NCI-H460 (cell line): ENCODE results near the gene OXER1. TPM values are rescaled to one million over a fixed set of nuclear protein-coding genes. Genes with fewer than 3 reads are reported as not detected.

Experiments used
- DNase-seq: peaks from one replicate; pipeline ENCODE4 v3.0.0-alpha.2; 2016; ENCODE audit warnings: low read depth; ENCODE audit errors: extremely low read depth
- small RNA-seq, 2 experiments: library from RNA; depleted of rRNA; stranded (forward); fragments of <200 nt; gene quantifications; one replicate each; pipeline ENCODE3, GENCODE V24; 2014
- total RNA-seq: library from RNA; depleted of rRNA; stranded (reverse); fragments of >200 nt; shearing (Covaris generic); gene quantifications from 2 replicates; pipeline ENCODE4 v1.2.3, GENCODE V29; 2014; rRNA removed

Gene OXER1
- total RNA-seq, 1 experiment from 2014 or later: not detected

- no peak for DNase-seq
Observed at GRCh38 chr2:42713920-42714319, 50.0 kb downstream of the OXER1 start.

- DNase-seq: no peak
Observed at GRCh38 chr2:42712934-42713333, 51.0 kb downstream of the OXER1 start.

Small RNA genes lying within 50 kb of the gene (small RNA-seq; reads per million reads assigned to genes)
- gene RNU6-137P: 0 reads per million in 2 experiments

Other genes with a start within 250 kb of the OXER1 start
- gene MTA3, start 195.5 kb downstream of the OXER1 start, total RNA-seq: 28.5 and 28.9 TPM in 2 replicates
- gene HAAO, start 28.4 kb upstream of the OXER1 start, total RNA-seq: not detected in 2 replicates